ENCODE data around the gene PLCH1.

PLCH1 gene

GRCh38 chr3:155556531-155556930, 188.3 kb downstream of the PLCH1 start:
- TF ChIP-seq TOX (CRISPR knock-in tag; IDR thresholded peaks at IDR 0.05; ENCODE audit: borderline replicate concordance), result no peak
- TF ChIP-seq ESRRG (CRISPR knock-in tag; IDR thresholded peaks at IDR 0.05), result no peak
- no peak for TF ChIP-seq POU6F1 (CRISPR knock-in tag; IDR thresholded peaks at IDR 0.05; ENCODE audit: borderline replicate concordance, low read depth)
- TF ChIP-seq ISL1 (CRISPR knock-in tag; IDR thresholded peaks at IDR 0.05), result no peak
- TF ChIP-seq ZNF565 (CRISPR knock-in tag; conservative IDR thresholded peaks at IDR 0.05; ENCODE audit: low read depth), result no peak
- no peak for TF ChIP-seq ZC3H10 (CRISPR knock-in tag; IDR thresholded peaks at IDR 0.05)
- no peak for TF ChIP-seq RARB (CRISPR knock-in tag; IDR thresholded peaks at IDR 0.05)
- no peak for TF ChIP-seq ZNF8 (CRISPR knock-in tag; IDR thresholded peaks at IDR 0.05)
- TF ChIP-seq SNAI2 (CRISPR knock-in tag; IDR thresholded peaks at IDR 0.05), result no peak
- no peak for TF ChIP-seq GLIS3 (CRISPR knock-in tag; IDR thresholded peaks at IDR 0.05)
- TF ChIP-seq ARNTL (CRISPR knock-in tag; IDR thresholded peaks at IDR 0.05; ENCODE audit: borderline replicate concordance, low read depth), result no peak
- TF ChIP-seq, protein P1, sequence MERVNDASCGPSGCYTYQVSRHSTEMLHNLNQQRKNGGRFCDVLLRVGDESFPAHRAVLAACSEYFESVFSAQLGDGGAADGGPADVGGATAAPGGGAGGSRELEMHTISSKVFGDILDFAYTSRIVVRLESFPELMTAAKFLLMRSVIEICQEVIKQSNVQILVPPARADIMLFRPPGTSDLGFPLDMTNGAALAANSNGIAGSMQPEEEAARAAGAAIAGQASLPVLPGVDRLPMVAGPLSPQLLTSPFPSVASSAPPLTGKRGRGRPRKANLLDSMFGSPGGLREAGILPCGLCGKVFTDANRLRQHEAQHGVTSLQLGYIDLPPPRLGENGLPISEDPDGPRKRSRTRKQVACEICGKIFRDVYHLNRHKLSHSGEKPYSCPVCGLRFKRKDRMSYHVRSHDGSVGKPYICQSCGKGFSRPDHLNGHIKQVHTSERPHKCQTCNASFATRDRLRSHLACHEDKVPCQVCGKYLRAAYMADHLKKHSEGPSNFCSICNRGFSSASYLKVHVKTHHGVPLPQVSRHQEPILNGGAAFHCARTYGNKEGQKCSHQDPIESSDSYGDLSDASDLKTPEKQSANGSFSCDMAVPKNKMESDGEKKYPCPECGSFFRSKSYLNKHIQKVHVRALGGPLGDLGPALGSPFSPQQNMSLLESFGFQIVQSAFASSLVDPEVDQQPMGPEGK (CRISPR knock-in tag; IDR thresholded peaks at IDR 0.05; ENCODE audit: borderline replicate concordance), result no peak
- TF ChIP-seq ZFP3 (CRISPR knock-in tag; IDR thresholded peaks at IDR 0.05), result no peak
- no peak for TF ChIP-seq CSDC2 (CRISPR knock-in tag; IDR thresholded peaks at IDR 0.05)
- TF ChIP-seq OSR1 (CRISPR knock-in tag; IDR thresholded peaks at IDR 0.05), result no peak
- no peak for TF ChIP-seq ZNF70 (CRISPR knock-in tag; IDR thresholded peaks at IDR 0.05)
- TF ChIP-seq CSRNP3 (CRISPR knock-in tag; IDR thresholded peaks at IDR 0.05), result no peak
- no peak for TF ChIP-seq PPARA (CRISPR knock-in tag; IDR thresholded peaks at IDR 0.05; ENCODE audit: borderline replicate concordance)
- no peak for TF ChIP-seq TSHZ2 (CRISPR knock-in tag; IDR thresholded peaks at IDR 0.05)
- ATAC-seq, result no peak

DNA sequence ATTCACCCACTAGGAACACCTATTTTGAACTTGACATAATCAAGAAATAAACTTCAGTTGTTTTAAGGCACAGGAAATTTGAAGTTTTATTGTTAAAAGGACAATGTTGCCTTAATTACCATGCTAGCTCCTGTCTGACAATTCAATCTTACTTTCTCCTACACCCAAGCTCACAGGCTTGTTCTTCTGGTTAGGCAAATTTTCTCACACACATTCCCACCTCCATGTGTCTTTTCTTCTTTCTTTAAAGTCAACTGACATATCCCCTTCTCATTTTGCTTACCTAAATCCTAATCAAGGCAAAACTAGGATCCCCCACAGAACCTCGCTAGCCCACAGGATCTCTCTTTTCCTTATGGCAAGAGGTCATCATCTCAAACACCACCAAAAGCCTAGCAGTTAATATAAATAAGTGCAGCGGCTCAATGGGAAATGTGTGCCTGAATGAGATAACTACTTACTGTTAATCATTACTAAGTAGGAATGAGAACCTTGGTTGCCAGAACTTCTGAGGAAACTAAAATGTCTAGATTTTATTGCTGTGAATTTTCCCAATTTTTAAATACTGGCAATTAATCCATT, 189.3 kb downstream of the PLCH1 start:
- TF ChIP-seq OSR1 (CRISPR knock-in tag; IDR thresholded peaks at IDR 0.05) (no peak), ZNF565 (CRISPR knock-in tag; conservative IDR thresholded peaks at IDR 0.05; ENCODE audit: low read depth) (no peak), TOX (CRISPR knock-in tag; IDR thresholded peaks at IDR 0.05; ENCODE audit: borderline replicate concordance) (no peak), ISL1 (CRISPR knock-in tag; IDR thresholded peaks at IDR 0.05) (no peak), ESRRG (CRISPR knock-in tag; IDR thresholded peaks at IDR 0.05) (no peak), ZFP30 (CRISPR knock-in tag; IDR thresholded peaks at IDR 0.05) (no peak), CSDC2 (CRISPR knock-in tag; IDR thresholded peaks at IDR 0.05) (no peak), ZNF8 (CRISPR knock-in tag; IDR thresholded peaks at IDR 0.05) (no peak), PPARA (CRISPR knock-in tag; IDR thresholded peaks at IDR 0.05; ENCODE audit: borderline replicate concordance) (no peak), TCF4 (CRISPR knock-in tag; IDR thresholded peaks at IDR 0.05; ENCODE audit: borderline replicate concordance) (no peak)
- ATAC-seq, result no peak

GRCh38 chr3:155554777-155555451, 190.0 kb downstream of the PLCH1 start:
- no peak for ATAC-seq
- TF ChIP-seq BACH2 (CRISPR knock-in tag; IDR thresholded peaks at IDR 0.05; ENCODE audit: borderline replicate concordance) (no peak), SNAI2 (CRISPR knock-in tag; IDR thresholded peaks at IDR 0.05) (no peak), GLIS3 (CRISPR knock-in tag; IDR thresholded peaks at IDR 0.05) (no peak), POU6F1 (CRISPR knock-in tag; IDR thresholded peaks at IDR 0.05; ENCODE audit: borderline replicate concordance, low read depth) (no peak), CSRNP3 (CRISPR knock-in tag; IDR thresholded peaks at IDR 0.05) (no peak), OSR1 (CRISPR knock-in tag; IDR thresholded peaks at IDR 0.05) (no peak), CREB5 (CRISPR knock-in tag; IDR thresholded peaks at IDR 0.05; ENCODE audit: low read depth) (no peak), CSDC2 (CRISPR knock-in tag; IDR thresholded peaks at IDR 0.05) (no peak), ZC3H10 (CRISPR knock-in tag; IDR thresholded peaks at IDR 0.05) (no peak), ZNF8 (CRISPR knock-in tag; IDR thresholded peaks at IDR 0.05) (no peak)
